ENCODE results near the gene LRCH1.

LRCH1 gene

GRCh38 chr13:46642254-46642653, 89.3 kb downstream of the LRCH1 start:
- DNase-seq: no peak

GRCh38 chr13:46643165-46643777, 90.3 kb downstream of the LRCH1 start:
- DNase-seq: no peak

- no peak for DNase-seq
These were observed 91.8 kb downstream of the LRCH1 start for GRCh38 chr13:46644816-46645215.

GRCh38 chr13:46647512-46648065, 94.6 kb downstream of the LRCH1 start:
- no peak for DNase-seq

GRCh38 chr13:46648166-46648607, 95.2 kb downstream of the LRCH1 start:
- DNase-seq: no peak

GRCh38 chr13:46649816-46650215, 96.8 kb downstream of the LRCH1 start:
- DNase-seq: no peak

GRCh38 chr13:46654951-46655350, 102.0 kb downstream of the LRCH1 start:
- DNase-seq: no peak

GRCh38 chr13:46655377-46656180, 102.6 kb downstream of the LRCH1 start:
- DNase-seq: no peak

- DNase-seq: no peak
These were observed 103.8 kb downstream of the LRCH1 start for GRCh38 chr13:46656786-46657185.

- no peak for DNase-seq
These were observed 106.6 kb downstream of the LRCH1 start for GRCh38 chr13:46659413-46660065.

- DNase-seq: no peak
These were observed 107.4 kb downstream of the LRCH1 start for GRCh38 chr13:46660416-46660815.

- DNase-seq: no peak
These were observed 107.9 kb downstream of the LRCH1 start for GRCh38 chr13:46660857-46661256.

GRCh38 chr13:46662690-46663089, 109.7 kb downstream of the LRCH1 start:
- DNase-seq: no peak

GRCh38 chr13:46663206-46664037, 110.5 kb downstream of the LRCH1 start:
- no peak for DNase-seq

GRCh38 chr13:46664195-46664594, 111.2 kb downstream of the LRCH1 start:
- no peak for DNase-seq

- DNase-seq: no peak
These were observed 112.3 kb downstream of the LRCH1 start for GRCh38 chr13:46665248-46665632.

GRCh38 chr13:46665633-46666482, 112.9 kb downstream of the LRCH1 start:
- no peak for DNase-seq

- no peak for DNase-seq
These were observed 113.9 kb downstream of the LRCH1 start for GRCh38 chr13:46666727-46667456.

- DNase-seq: no peak
These were observed 114.8 kb downstream of the LRCH1 start for GRCh38 chr13:46667687-46668281.

- no peak for DNase-seq
These were observed 115.3 kb downstream of the LRCH1 start for GRCh38 chr13:46668302-46668720.

All from activated CD4-positive, alpha-beta T cell treated with anti-CD3 and anti-CD28 coated beads, Interleukin-2, amount 50 U/mL, for 4 hours (primary cell).